Suprapubic skin (tissue), 4 donors: ENCODE results near the gene METTL13. TPM values are rescaled to one million over a fixed set of nuclear protein-coding genes. Genes with fewer than 3 reads are reported as not detected.

Experiments
- DNase-seq, 2 donors: peaks; one replicate each; pipeline ENCODE4 v3.0.0-alpha.2; 2019; ENCODE audit warnings: low spot score in 2 of 2
- H3K27ac ChIP-seq: fragments of 200-600 bp; sonication (generic); one replicate; pipeline ENCODE4 v1.5.1; 2019
- H3K27me3 ChIP-seq: fragments of 200-600 bp; sonication (generic); one replicate; pipeline ENCODE4 v1.5.1; 2019
- H3K36me3 ChIP-seq: fragments of 200-600 bp; sonication (generic); one replicate; pipeline ENCODE4 v1.5.1; 2019
- H3K4me1 ChIP-seq: fragments of 200-600 bp; sonication (generic); one replicate; pipeline ENCODE4 v1.5.1; 2019
- H3K4me3 ChIP-seq: fragments of 200-600 bp; sonication (generic); one replicate; pipeline ENCODE4 v1.5.1; 2019; ENCODE audit warnings: mild to moderate bottlenecking
- H3K9me3 ChIP-seq: fragments of 200-600 bp; sonication (generic); one replicate; pipeline ENCODE4 v1.5.1; 2019
- EP300 ChIP-seq: sonication (generic); formaldehyde crosslinking; IDR thresholded peaks from one replicate; pipeline ENCODE4 v1.6.1; 2017; ENCODE audit warnings: antibody characterized with exemption
- POLR2A ChIP-seq, 2 donors: fragments of 450-650 bp; IDR thresholded peaks; one replicate each; pipeline ENCODE4 v1.6.1; 2017; ENCODE audit warnings: antibody characterized with exemption in 2 of 2, mild to moderate bottlenecking in 2 of 2, moderate library complexity in 2 of 2
- POLR2AphosphoS5 ChIP-seq, 3 donors: sonication (generic); formaldehyde crosslinking; IDR thresholded peaks; one replicate each; pipeline ENCODE4 v1.6.1; 2017; ENCODE audit warnings: antibody characterized with exemption in 3 of 3
- WGBS: methylation state at CpG from one replicate; pipeline ENCODE4 v1.1.5; 2018; 5-methylcytosine and 5-hydroxymethylcytosine counted together
- total RNA-seq, 4 donors: library from RNA; depleted of rRNA; stranded (reverse); fragments of >200 nt; gene quantifications; one replicate each; pipeline ENCODE4 v1.1.0, GENCODE V29; 2016
- TF ChIP-seq, protein P1 (sequence below), 2 donors: fragments of 200-600 bp in 1 of 2; fragments of 450-650 bp in 1 of 2; sonication (generic) in 1 of 2; IDR thresholded peaks; one replicate each; pipeline ENCODE4 v1.5.1; 2016 to 2019; ENCODE audit warnings: antibody characterized with exemption in 2 of 2, mild to moderate bottlenecking in 1 of 2, moderate library complexity in 1 of 2

METTL13 gene
- total RNA-seq, 4 donors from 2014 or later: 20.2 to 29.4 (median 23.4) TPM

DNA sequence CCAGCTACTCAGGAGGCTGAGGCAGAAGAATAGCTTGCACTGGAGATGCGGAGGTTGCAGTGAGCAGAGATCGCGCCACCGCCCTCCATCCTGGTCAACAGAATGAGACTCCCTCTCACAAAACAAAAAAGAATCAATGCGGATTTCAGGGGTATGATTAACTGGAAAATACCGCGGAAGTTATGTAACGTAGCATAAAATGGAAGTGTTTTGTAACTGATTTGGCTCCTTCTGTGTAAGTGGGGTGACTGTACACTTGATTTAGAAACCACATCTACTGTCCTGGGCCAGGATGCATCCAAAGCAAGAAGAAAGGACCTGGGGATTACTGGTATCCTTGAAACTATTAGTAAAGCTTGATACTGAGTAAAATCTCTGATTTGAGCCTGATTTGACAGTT, 36.5 kb upstream of the METTL13 start:
- Histone ChIP-seq H3K36me3 (no peaks in the 10 kb centered on the region), H3K4me1 (peaks cover 28% of the 10 kb centered on the region), H3K27me3 (no peaks in the 10 kb centered on the region), H3K27ac (no peak overlapping the region), H3K9me3 (no peaks in the 10 kb centered on the region), H3K4me3 (no peak overlapping the region)
- no peak for TF ChIP-seq POLR2A (IDR thresholded peaks at IDR 0.05)
- TF ChIP-seq EP300: no peak
- TF ChIP-seq, protein P1, sequence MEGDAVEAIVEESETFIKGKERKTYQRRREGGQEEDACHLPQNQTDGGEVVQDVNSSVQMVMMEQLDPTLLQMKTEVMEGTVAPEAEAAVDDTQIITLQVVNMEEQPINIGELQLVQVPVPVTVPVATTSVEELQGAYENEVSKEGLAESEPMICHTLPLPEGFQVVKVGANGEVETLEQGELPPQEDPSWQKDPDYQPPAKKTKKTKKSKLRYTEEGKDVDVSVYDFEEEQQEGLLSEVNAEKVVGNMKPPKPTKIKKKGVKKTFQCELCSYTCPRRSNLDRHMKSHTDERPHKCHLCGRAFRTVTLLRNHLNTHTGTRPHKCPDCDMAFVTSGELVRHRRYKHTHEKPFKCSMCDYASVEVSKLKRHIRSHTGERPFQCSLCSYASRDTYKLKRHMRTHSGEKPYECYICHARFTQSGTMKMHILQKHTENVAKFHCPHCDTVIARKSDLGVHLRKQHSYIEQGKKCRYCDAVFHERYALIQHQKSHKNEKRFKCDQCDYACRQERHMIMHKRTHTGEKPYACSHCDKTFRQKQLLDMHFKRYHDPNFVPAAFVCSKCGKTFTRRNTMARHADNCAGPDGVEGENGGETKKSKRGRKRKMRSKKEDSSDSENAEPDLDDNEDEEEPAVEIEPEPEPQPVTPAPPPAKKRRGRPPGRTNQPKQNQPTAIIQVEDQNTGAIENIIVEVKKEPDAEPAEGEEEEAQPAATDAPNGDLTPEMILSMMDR (IDR thresholded peaks at IDR 0.05): no peak
- no peak for TF ChIP-seq POLR2AphosphoS5 (IDR thresholded peaks at IDR 0.05)
- no peak for DNase-seq
- 98% methylated on average over 8 of the region's 8 CpGs for WGBS

DNA sequence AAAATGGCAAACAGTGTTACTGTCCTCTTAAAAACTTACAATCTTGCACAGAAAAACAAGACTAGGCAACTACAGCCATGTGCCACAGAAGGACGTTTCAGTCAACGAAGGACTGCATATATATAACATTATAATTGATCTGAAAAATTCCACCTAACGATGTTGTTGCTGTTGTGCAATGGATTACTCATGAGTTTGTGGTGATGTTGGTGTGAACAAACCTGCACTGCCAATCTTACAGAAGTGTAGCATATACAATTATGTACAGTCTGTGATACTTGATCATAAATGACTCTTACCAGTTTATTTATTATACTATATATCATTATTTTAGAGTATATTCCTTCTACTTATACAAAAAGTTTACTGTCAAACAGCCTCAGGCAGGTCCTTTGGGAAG, 32.8 kb upstream of the METTL13 start:
- Histone ChIP-seq H3K4me1 (peaks cover 6% of the 10 kb centered on the region), H3K36me3 (no peaks in the 10 kb centered on the region), H3K4me3 (no peak overlapping the region), H3K9me3 (no peaks in the 10 kb centered on the region), H3K27me3 (no peaks in the 10 kb centered on the region), H3K27ac (no peak overlapping the region)
- no peak for DNase-seq
- WGBS: 57% methylated on average over 3 of the region's 3 CpGs
- TF ChIP-seq, protein P1 (IDR thresholded peaks at IDR 0.05): no peak
- TF ChIP-seq POLR2AphosphoS5 (IDR thresholded peaks at IDR 0.05) (no peak), EP300 (no peak), POLR2A (IDR thresholded peaks at IDR 0.05) (no peak)

DNA sequence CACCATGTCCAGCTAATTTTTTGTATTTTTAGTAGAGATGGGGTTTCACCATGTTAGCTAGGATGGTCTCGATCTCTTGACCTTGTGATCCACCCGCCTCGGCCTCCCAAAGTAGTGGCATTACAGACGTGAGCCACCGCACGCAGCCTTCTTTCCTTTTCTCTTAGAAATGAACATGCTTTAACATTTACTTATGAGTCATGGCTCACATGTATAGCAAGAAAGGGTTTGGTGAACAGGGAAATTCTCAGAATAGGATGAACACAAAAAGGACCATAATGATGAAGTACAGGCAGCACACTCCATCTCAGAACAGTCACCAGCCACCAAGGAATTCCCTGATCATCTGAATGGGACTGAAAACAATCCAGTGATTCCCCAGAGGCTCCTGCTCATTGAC, 30.2 kb upstream of the METTL13 start:
- TF ChIP-seq, protein P1 (IDR thresholded peaks at IDR 0.05): no peak
- TF ChIP-seq POLR2A (IDR thresholded peaks at IDR 0.05) (no peak), EP300 (no peak), POLR2AphosphoS5 (IDR thresholded peaks at IDR 0.05) (no peak)
- Histone ChIP-seq H3K27ac (no peak overlapping the region), H3K4me1 (peaks cover 11% of the 10 kb centered on the region), H3K4me3 (no peak overlapping the region), H3K36me3 (no peaks in the 10 kb centered on the region), H3K9me3 (no peaks in the 10 kb centered on the region), H3K27me3 (no peaks in the 10 kb centered on the region)
- 96% methylated on average over 6 of the region's 6 CpGs for WGBS
- DNase-seq: no peak

DNA sequence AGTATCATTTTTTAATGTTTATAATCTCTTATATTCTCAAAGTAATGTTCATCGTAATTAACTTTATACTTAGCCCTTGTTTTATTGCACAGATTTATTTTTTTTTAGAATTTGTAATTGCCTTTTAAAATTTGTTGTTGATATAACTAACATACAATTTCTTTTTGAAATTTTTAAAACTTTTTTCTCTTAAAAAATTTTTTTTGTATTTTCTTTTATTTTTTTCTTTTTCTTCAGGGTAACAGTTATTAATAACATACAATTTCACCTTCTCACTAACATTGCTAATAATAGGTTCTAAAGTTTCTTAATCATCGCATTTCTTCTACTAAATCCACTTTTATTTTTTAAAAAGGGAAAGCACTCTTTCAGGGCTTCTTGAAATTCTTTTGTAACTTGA, 28.3 kb upstream of the METTL13 start:
- H3K27ac ChIP-seq: no peak overlapping the region
- WGBS: 98% methylated on average over 2 of the region's 2 CpGs
- TF ChIP-seq POLR2A (IDR thresholded peaks at IDR 0.05): no peak
- TF ChIP-seq POLR2AphosphoS5 (IDR thresholded peaks at IDR 0.05): no peak
- TF ChIP-seq EP300: no peak
- TF ChIP-seq, protein P1 (IDR thresholded peaks at IDR 0.05): no peak

DNA sequence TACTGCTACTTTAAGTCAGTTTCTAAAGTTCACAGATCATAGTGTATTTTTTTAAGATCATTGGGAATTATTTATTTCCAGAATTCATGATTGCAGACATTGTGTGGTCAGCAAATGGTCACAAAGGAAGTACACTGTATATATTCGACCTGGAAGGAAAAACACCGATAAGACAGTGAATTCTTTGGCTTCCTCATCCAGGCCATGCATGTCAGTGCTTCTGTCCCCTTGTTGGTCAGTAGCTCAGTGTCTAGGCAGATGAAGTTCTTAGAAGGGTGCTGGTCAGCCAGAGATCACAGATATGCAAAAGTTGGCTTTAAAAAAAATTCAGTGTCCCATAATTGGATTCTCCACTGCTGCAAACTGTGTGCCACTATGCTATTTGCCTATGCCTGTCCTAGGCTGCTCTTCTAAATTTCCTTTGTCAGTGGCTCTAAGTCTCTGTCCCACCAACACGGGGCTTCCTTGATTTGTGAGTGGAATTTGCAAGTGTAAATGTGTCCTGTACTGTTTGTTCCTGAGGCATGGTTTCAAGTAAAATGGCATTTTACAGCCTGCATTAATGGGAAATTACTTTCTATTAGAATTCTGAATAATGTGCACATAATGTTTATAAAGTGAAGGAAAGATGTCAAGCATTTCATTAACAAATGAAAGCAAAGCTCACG, 27.6 kb upstream of the METTL13 start:
- no peak overlapping the region for H3K4me3 ChIP-seq
- WGBS: 44% methylated on average over 4 of the region's 4 CpGs
- TF ChIP-seq POLR2A (IDR thresholded peaks at IDR 0.05) (no peak), EP300 (no peak), POLR2AphosphoS5 (IDR thresholded peaks at IDR 0.05) (no peak)
- TF ChIP-seq, protein P1 (IDR thresholded peaks at IDR 0.05): no peak
- H3K36me3 ChIP-seq: no peaks in the 10 kb centered on the region
- H3K4me1 ChIP-seq: peaks cover 11% of the 10 kb centered on the region
- H3K9me3 ChIP-seq: no peaks in the 10 kb centered on the region
- H3K27ac ChIP-seq: peak overlapping the region; percentile 29
- no peak for DNase-seq
- no peaks in the 10 kb centered on the region for H3K27me3 ChIP-seq

More for the DNA sequence above, 28.3 kb upstream of the METTL13 start:
- DNase-seq: no peak
- Histone ChIP-seq H3K4me1 (peaks cover 11% of the 10 kb centered on the region), H3K4me3 (no peak overlapping the region), H3K27me3 (no peaks in the 10 kb centered on the region), H3K9me3 (no peaks in the 10 kb centered on the region), H3K36me3 (no peaks in the 10 kb centered on the region)
